AG09319 (cell line): Measurements from ENCODE around the gene RHBDF1.

Experiments
- DNase-seq: peaks from one replicate; pipeline ENCODE4 v3.0.0-alpha.2; 2010; ENCODE audit warnings: low read depth; ENCODE audit errors: extremely low read depth
- CTCF ChIP-seq: IDR thresholded peaks from 2 replicates; pipeline ENCODE4 v1.5.1; 2011; ENCODE audit warnings: low read depth, mild to moderate bottlenecking, inconsistent platforms, low read length, moderate library complexity

The RHBDF1 gene

GRCh38 chr16:62283-62967 lies 10.0 kb downstream of the RHBDF1 start:
- DNase-seq, result no peak
- TF ChIP-seq CTCF, result no peak

- DNase-seq, result no peak
- no peak for TF ChIP-seq CTCF
Observed at GRCh38 chr16:61879-62281, 10.6 kb downstream of the RHBDF1 start.

- DNase-seq, result no peak
- no peak for TF ChIP-seq CTCF
Observed at GRCh38 chr16:60929-61878, 11.2 kb downstream of the RHBDF1 start.

GRCh38 chr16:60166-60565 lies 12.3 kb downstream of the RHBDF1 start:
- DNase-seq, result no peak
- no peak for TF ChIP-seq CTCF

- no peak for DNase-seq
- TF ChIP-seq CTCF, result no peak
Observed at GRCh38 chr16:59440-60059, 12.9 kb downstream of the RHBDF1 start.

- TF ChIP-seq CTCF, result no peak
- no peak for DNase-seq
Observed at GRCh38 chr16:58491-59439, 13.7 kb downstream of the RHBDF1 start.
